ENCODE data around the gene TMCC2.

DNA sequence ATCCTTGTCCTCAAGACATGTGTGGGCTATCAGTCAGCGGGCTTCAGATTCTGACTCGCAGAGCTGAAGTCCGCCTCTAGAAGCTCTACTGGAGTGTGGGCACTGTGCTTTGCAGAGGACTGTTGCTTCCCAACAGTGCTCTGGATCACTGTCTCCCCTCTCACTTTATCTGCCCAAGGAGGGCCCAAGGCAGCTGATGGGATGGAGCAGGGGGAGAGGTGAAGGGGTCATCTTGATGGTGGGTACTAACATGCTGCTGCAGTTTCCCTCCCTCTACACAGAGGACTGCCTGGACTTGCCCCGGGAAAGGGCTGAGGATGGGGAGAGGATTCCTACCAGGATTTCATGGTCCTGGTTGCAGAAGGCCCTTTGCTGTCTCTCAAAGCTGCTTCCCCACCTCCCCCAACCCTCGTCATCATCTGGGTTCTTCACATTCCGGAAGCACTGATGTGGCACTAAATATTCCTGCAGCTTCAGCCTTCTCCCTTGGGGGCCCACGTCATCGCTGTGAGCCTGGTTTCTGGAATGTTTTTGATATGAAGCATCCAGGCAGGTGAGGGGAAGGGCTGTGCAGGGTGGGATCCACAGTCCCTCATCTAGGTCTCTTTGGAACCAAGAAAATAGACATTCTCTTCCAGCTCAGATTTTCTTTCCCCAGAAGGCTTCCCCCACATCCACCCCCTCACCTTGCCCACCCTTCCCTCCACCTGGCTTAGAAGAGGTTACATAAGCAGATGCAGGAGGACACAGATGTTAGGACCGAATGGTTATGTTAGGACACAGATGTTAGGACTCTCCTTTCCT is 70.6 kb downstream of the TMCC2 start:
- TF ChIP-seq, protein P1, sequence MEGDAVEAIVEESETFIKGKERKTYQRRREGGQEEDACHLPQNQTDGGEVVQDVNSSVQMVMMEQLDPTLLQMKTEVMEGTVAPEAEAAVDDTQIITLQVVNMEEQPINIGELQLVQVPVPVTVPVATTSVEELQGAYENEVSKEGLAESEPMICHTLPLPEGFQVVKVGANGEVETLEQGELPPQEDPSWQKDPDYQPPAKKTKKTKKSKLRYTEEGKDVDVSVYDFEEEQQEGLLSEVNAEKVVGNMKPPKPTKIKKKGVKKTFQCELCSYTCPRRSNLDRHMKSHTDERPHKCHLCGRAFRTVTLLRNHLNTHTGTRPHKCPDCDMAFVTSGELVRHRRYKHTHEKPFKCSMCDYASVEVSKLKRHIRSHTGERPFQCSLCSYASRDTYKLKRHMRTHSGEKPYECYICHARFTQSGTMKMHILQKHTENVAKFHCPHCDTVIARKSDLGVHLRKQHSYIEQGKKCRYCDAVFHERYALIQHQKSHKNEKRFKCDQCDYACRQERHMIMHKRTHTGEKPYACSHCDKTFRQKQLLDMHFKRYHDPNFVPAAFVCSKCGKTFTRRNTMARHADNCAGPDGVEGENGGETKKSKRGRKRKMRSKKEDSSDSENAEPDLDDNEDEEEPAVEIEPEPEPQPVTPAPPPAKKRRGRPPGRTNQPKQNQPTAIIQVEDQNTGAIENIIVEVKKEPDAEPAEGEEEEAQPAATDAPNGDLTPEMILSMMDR (IDR thresholded peaks at IDR 0.05; ENCODE audit: low read length) = no peak
- no peak for TF ChIP-seq EZH2 (optimal IDR thresholded peaks at IDR 0.05; ENCODE audit: low read depth, low read length)
